ENCODE data around the gene CENPM.
"Not testable (repeated sequence)": the region's sequence is repeated elsewhere in the genome, so short reads cannot be mapped to it uniquely, and the experiment has no call there.

Gene CENPM

DNA sequence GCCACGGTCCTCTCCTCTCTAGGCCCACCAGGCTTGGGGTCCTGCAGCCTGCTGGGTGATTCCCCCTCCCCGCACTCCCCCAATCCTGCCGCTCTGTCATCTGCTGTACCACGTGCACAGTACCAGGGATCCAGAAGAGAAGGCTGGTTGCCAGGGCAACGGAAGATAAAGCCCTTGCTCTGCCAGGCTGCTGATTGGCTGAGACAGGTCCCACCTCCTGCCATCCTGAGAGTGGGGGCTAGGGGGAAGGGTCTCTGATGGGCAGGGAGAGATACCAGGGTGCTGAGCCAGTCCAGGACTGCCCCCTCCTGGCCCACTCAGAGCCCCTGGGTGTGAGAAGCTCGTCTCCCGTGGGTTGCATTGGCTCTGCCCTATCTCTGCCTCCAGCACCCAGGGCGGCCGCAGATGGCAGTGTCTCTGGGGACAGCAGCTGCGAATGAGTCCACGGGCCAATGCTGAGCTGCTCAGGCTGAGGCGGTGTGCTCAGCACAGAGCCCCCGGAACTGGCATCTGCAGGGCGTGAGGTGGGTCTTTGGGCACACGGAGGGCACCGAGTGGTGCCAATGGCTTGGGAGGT, 5.0 kb upstream of the CENPM start, which contains the start of gene SMIM45:
SMIM45 (plus strand) TSS at position 253 of the 577 bp plus-strand sequence.
- H3K27ac ChIP-seq (ENCODE audit: low read length, poor library complexity, severe bottlenecking), result no peak within 1 kb of the TSS
- no peak within 1 kb of the TSS for H3K4me2 ChIP-seq (ENCODE audit: low read length, poor library complexity, severe bottlenecking)
- no peak within 1 kb of the TSS for H3K23ac ChIP-seq (ENCODE audit: low read length in 2 of 2)
- H3K4me1 ChIP-seq (ENCODE audit: control insufficient read depth, insufficient read depth, low read depth, low read length), result peaks cover 16% of the 10 kb centered on the region
- no peaks in the 10 kb centered on the region for H3K79me1 ChIP-seq (replicated peaks; ENCODE audit: low read length, poor library complexity, severe bottlenecking)
- H3K27me3 ChIP-seq (ENCODE audit: control insufficient read depth in 1 of 2, insufficient read depth in 1 of 2, low read length in 2 of 2), result peaks cover 0 to 22% of the 10 kb centered on the region in 2 experiments
- H2AFZ ChIP-seq (ENCODE audit: low read depth, low read length), result no peak within 1 kb of the TSS
- no peak within 1 kb of the TSS for H4K91ac ChIP-seq (ENCODE audit: low read length)
- H3K9ac ChIP-seq (ENCODE audit: low read length), result no peak within 1 kb of the TSS
- no peak within 1 kb of the TSS for H2BK120ac ChIP-seq (ENCODE audit: low read depth, low read length)
- no peak within 1 kb of the TSS for H2BK5ac ChIP-seq (ENCODE audit: low read depth, low read length, poor library complexity, severe bottlenecking)
- no peaks in the 10 kb centered on the region for H3K9me3 ChIP-seq (ENCODE audit: control insufficient read depth, low read length)
- H2BK15ac ChIP-seq (ENCODE audit: low read depth, poor library complexity, severe bottlenecking), result no peak within 1 kb of the TSS
- H2AK5ac ChIP-seq (ENCODE audit: low read length, severe bottlenecking), result no peak within 1 kb of the TSS
- no peak for DNase-seq
- H3K4ac ChIP-seq (ENCODE audit: low read depth in 1 of 2, low read length in 2 of 2), result no peak within 1 kb of the TSS
- H3K14ac ChIP-seq (ENCODE audit: low read length in 2 of 2), result no peak within 1 kb of the TSS
- H3K4me3 ChIP-seq (ENCODE audit: insufficient read depth in 1 of 2, low read depth in 1 of 2, low read length in 2 of 2), result no peak within 1 kb of the TSS
- no peaks in the 10 kb centered on the region for H3K36me3 ChIP-seq (ENCODE audit: control insufficient read depth in 1 of 2, insufficient read depth in 2 of 2, low read depth in 1 of 2, low read length in 2 of 2)
- H3K18ac ChIP-seq (ENCODE audit: low read depth in 1 of 2, low read length in 2 of 2), result no peak within 1 kb of the TSS
- H4K8ac ChIP-seq (ENCODE audit: low read length), result no peak within 1 kb of the TSS
- 87% methylated on average over 16 of the region's 16 CpGs for WGBS
- H2BK12ac ChIP-seq (ENCODE audit: low read length in 2 of 2), result no peak within 1 kb of the TSS

DNA sequence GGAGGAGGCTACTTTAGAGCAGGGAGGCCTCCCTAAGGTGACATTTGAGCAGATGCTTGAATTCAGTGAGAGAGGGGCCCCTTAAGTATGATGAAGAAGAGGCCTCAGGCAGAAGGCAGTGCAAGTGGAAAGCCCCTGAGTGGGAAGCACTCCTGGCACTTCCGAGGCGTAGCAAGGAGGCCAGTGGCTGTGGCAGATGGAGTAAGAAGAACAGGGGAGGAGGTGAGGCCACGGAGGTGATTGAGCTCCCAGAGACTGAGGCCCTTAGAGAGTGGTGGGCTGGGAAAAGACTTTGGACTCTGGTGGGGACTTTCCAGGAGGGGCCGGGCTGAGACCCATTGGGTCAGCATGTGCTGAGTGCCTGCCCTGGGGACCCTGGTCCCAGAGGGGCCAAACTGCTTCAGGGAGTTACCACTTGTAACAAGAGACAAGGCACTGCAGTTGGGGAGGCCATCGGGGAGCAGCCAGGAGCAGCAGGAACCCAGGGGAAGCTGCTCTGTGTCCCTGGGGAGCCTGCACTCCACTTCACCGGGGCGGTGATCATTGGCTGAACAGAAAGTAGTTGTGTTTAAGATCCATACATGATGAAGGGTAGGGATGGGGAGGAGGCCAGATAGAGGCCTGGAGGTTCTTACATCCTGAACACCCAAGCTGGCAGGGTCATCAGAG, 2.5 kb upstream of the CENPM start:
- 90% methylated on average over 7 of the region's 7 CpGs for WGBS
- Histone ChIP-seq H3K23ac (ENCODE audit: low read length in 2 of 2) (no peak overlapping the region), H2BK15ac (ENCODE audit: low read depth, poor library complexity, severe bottlenecking) (no peak overlapping the region), H3K79me1 (replicated peaks; ENCODE audit: low read length, poor library complexity, severe bottlenecking) (peaks cover 5% of the 10 kb centered on the region), H2BK5ac (ENCODE audit: low read depth, low read length, poor library complexity, severe bottlenecking) (no peak overlapping the region), H3K4ac (ENCODE audit: low read depth in 1 of 2, low read length in 2 of 2) (no peak overlapping the region), H3K14ac (ENCODE audit: low read length in 2 of 2) (no peak overlapping the region), H4K91ac (ENCODE audit: low read length) (no peak overlapping the region), H2AFZ (ENCODE audit: low read depth, low read length) (no peak overlapping the region), H3K4me3 (ENCODE audit: insufficient read depth in 1 of 2, low read depth in 1 of 2, low read length in 2 of 2) (no peak overlapping the region), H4K8ac (ENCODE audit: low read length) (no peak overlapping the region), H3K9me3 (ENCODE audit: control insufficient read depth, low read length) (no peaks in the 10 kb centered on the region), H3K18ac (ENCODE audit: low read depth in 1 of 2, low read length in 2 of 2) (no peak overlapping the region), H3K27me3 (ENCODE audit: control insufficient read depth in 1 of 2, insufficient read depth in 1 of 2, low read length in 2 of 2) (peaks cover 0 to 22% of the 10 kb centered on the region in 2 experiments), H2BK12ac (ENCODE audit: low read length in 2 of 2) (no peak overlapping the region), H3K4me2 (ENCODE audit: low read length, poor library complexity, severe bottlenecking) (no peak overlapping the region), H3K9ac (ENCODE audit: low read length) (no peak overlapping the region), H2BK120ac (ENCODE audit: low read depth, low read length) (no peak overlapping the region), H3K36me3 (ENCODE audit: control insufficient read depth in 1 of 2, insufficient read depth in 2 of 2, low read depth in 1 of 2, low read length in 2 of 2) (no peaks in the 10 kb centered on the region), H3K4me1 (ENCODE audit: control insufficient read depth, insufficient read depth, low read depth, low read length) (peaks cover 23% of the 10 kb centered on the region), H3K27ac (ENCODE audit: low read length, poor library complexity, severe bottlenecking) (no peak overlapping the region), H2AK5ac (ENCODE audit: low read length, severe bottlenecking) (no peak overlapping the region)
- no peak for DNase-seq

- not testable (repeated sequence) for H3K4me3 ChIP-seq (ENCODE audit: insufficient read depth in 1 of 2, low read depth in 1 of 2, low read length in 2 of 2); DNase-seq; H3K18ac ChIP-seq (ENCODE audit: low read depth in 1 of 2, low read length in 2 of 2); H3K14ac ChIP-seq (ENCODE audit: low read length in 2 of 2); H4K91ac ChIP-seq (ENCODE audit: low read length); H3K36me3 ChIP-seq (ENCODE audit: control insufficient read depth in 1 of 2, insufficient read depth in 2 of 2, low read depth in 1 of 2, low read length in 2 of 2); H2BK12ac ChIP-seq (ENCODE audit: low read length in 2 of 2); H3K79me1 ChIP-seq (replicated peaks; ENCODE audit: low read length, poor library complexity, severe bottlenecking); H2AK5ac ChIP-seq (ENCODE audit: low read length, severe bottlenecking); H3K9ac ChIP-seq (ENCODE audit: low read length); H3K4ac ChIP-seq (ENCODE audit: low read depth in 1 of 2, low read length in 2 of 2); H3K4me2 ChIP-seq (ENCODE audit: low read length, poor library complexity, severe bottlenecking); H3K23ac ChIP-seq (ENCODE audit: low read length in 2 of 2); H3K9me3 ChIP-seq (ENCODE audit: control insufficient read depth, low read length); H4K8ac ChIP-seq (ENCODE audit: low read length); H2AFZ ChIP-seq (ENCODE audit: low read depth, low read length); H2BK15ac ChIP-seq (ENCODE audit: low read depth, poor library complexity, severe bottlenecking); H2BK120ac ChIP-seq (ENCODE audit: low read depth, low read length); H3K27ac ChIP-seq (ENCODE audit: low read length, poor library complexity, severe bottlenecking); H2BK5ac ChIP-seq (ENCODE audit: low read depth, low read length, poor library complexity, severe bottlenecking)
- Histone ChIP-seq H3K4me1 (ENCODE audit: control insufficient read depth, insufficient read depth, low read depth, low read length) (peaks cover 23% of the 10 kb centered on the region), H3K27me3 (ENCODE audit: control insufficient read depth in 1 of 2, insufficient read depth in 1 of 2, low read length in 2 of 2) (peaks cover 0 to 22% of the 10 kb centered on the region in 2 experiments)
- 95% methylated on average over 8 of the region's 8 CpGs for WGBS
Observed at GRCh38 chr22:41948928-41949296, 2.0 kb upstream of the CENPM start.

- Histone ChIP-seq H3K9me3 (ENCODE audit: control insufficient read depth, low read length) (no peaks in the 10 kb centered on the region), H4K8ac (ENCODE audit: low read length) (no peak overlapping the region), H3K18ac (ENCODE audit: low read depth in 1 of 2, low read length in 2 of 2) (no peak overlapping the region), H3K27me3 (ENCODE audit: control insufficient read depth in 1 of 2, insufficient read depth in 1 of 2, low read length in 2 of 2) (peaks cover 0 to 20% of the 10 kb centered on the region in 2 experiments), H2AK5ac (ENCODE audit: low read length, severe bottlenecking) (no peak overlapping the region), H3K23ac (ENCODE audit: low read length in 2 of 2) (no peak overlapping the region), H3K14ac (ENCODE audit: low read length in 2 of 2) (no peak overlapping the region), H3K4me2 (ENCODE audit: low read length, poor library complexity, severe bottlenecking) (no peak overlapping the region), H4K91ac (ENCODE audit: low read length) (no peak overlapping the region), H2BK12ac (ENCODE audit: low read length in 2 of 2) (no peak overlapping the region), H3K9ac (ENCODE audit: low read length) (no peak overlapping the region), H3K36me3 (ENCODE audit: control insufficient read depth in 1 of 2, insufficient read depth in 2 of 2, low read depth in 1 of 2, low read length in 2 of 2) (peaks cover 0 to 4% of the 10 kb centered on the region in 2 experiments), H2BK5ac (ENCODE audit: low read depth, low read length, poor library complexity, severe bottlenecking) (no peak overlapping the region), H2BK15ac (ENCODE audit: low read depth, poor library complexity, severe bottlenecking) (no peak overlapping the region), H3K27ac (ENCODE audit: low read length, poor library complexity, severe bottlenecking) (no peak overlapping the region), H2BK120ac (ENCODE audit: low read depth, low read length) (no peak overlapping the region), H3K4me1 (ENCODE audit: control insufficient read depth, insufficient read depth, low read depth, low read length) (peaks cover 25% of the 10 kb centered on the region), H3K79me1 (replicated peaks; ENCODE audit: low read length, poor library complexity, severe bottlenecking) (peaks cover 5% of the 10 kb centered on the region), H3K4me3 (ENCODE audit: insufficient read depth in 1 of 2, low read depth in 1 of 2, low read length in 2 of 2) (no peak overlapping the region), H2AFZ (ENCODE audit: low read depth, low read length) (no peak overlapping the region), H3K4ac (ENCODE audit: low read depth in 1 of 2, low read length in 2 of 2) (no peak overlapping the region)
- DNase-seq, result no peak
- WGBS, result 95% methylated on average over 1 of the region's 2 CpGs
Observed at GRCh38 chr22:41948142-41948541, 1.2 kb upstream of the CENPM start.

All from mesenchymal stem cell (in vitro differentiated cells and primary cell).